ENCODE data around the gene LRBA.
"Not testable (repeated sequence)": the region's sequence is repeated elsewhere in the genome, so short reads cannot be mapped to it uniquely, and the experiment has no call there.

The LRBA gene

GRCh38 chr4:150567070-150567469 lies 448.0 kb downstream of the LRBA start:
- TF ChIP-seq, protein P1, sequence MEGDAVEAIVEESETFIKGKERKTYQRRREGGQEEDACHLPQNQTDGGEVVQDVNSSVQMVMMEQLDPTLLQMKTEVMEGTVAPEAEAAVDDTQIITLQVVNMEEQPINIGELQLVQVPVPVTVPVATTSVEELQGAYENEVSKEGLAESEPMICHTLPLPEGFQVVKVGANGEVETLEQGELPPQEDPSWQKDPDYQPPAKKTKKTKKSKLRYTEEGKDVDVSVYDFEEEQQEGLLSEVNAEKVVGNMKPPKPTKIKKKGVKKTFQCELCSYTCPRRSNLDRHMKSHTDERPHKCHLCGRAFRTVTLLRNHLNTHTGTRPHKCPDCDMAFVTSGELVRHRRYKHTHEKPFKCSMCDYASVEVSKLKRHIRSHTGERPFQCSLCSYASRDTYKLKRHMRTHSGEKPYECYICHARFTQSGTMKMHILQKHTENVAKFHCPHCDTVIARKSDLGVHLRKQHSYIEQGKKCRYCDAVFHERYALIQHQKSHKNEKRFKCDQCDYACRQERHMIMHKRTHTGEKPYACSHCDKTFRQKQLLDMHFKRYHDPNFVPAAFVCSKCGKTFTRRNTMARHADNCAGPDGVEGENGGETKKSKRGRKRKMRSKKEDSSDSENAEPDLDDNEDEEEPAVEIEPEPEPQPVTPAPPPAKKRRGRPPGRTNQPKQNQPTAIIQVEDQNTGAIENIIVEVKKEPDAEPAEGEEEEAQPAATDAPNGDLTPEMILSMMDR (IDR thresholded peaks at IDR 0.05; ENCODE audit: extremely low read depth, insufficient read depth, missing control alignments), result no peak
- in situ Hi-C loops (cut with MboI; ENCODE audit: low pct_unique_long_range_greater_than_20kb, low sequenced_read_pairs, unreplicated experiment), result no loop called here
- no peak for DNase-seq (ENCODE audit: low spot score)

DNA sequence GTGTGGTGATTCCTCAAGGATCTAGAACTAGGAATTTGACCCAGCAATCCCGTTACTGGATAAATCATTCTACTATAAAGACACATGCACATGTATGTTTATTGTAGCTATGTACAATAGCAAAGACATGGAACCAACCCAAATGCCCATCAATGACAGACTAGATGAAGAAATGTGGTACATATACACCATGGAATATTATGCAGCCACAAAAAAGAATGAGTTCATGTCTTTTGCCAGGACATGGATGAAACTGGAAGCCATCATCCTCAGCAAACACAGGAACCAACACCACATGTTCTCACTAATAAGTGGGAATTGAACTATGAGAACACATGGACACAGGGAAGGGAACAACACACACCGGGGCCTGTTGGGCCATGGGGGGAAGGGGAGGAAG lies 450.1 kb downstream of the LRBA start:
- DNase-seq (ENCODE audit: low spot score); in situ Hi-C loops (cut with MboI; ENCODE audit: low pct_unique_long_range_greater_than_20kb, low sequenced_read_pairs, unreplicated experiment): not testable (repeated sequence)

GRCh38 chr4:150562751-150563150 lies 452.3 kb downstream of the LRBA start:
- in situ Hi-C loops (cut with MboI; ENCODE audit: low pct_unique_long_range_greater_than_20kb, low sequenced_read_pairs, unreplicated experiment), result no loop called here
- DNase-seq (ENCODE audit: low spot score), result no peak
- TF ChIP-seq, protein P1 (IDR thresholded peaks at IDR 0.05; ENCODE audit: extremely low read depth, insufficient read depth, missing control alignments), result no peak

- in situ Hi-C loops (cut with MboI; ENCODE audit: low pct_unique_long_range_greater_than_20kb, low sequenced_read_pairs, unreplicated experiment), result no loop called here
- no peak for DNase-seq (ENCODE audit: low spot score)
- TF ChIP-seq, protein P1 (IDR thresholded peaks at IDR 0.05; ENCODE audit: extremely low read depth, insufficient read depth, missing control alignments), result no peak
These were observed 452.8 kb downstream of the LRBA start for GRCh38 chr4:150562250-150562649.

GRCh38 chr4:150561143-150561737 lies 453.8 kb downstream of the LRBA start:
- in situ Hi-C loops (cut with MboI; ENCODE audit: low pct_unique_long_range_greater_than_20kb, low sequenced_read_pairs, unreplicated experiment), result no loop called here
- TF ChIP-seq, protein P1 (IDR thresholded peaks at IDR 0.05; ENCODE audit: extremely low read depth, insufficient read depth, missing control alignments), result no peak
- DNase-seq (ENCODE audit: low spot score), result no peak

GRCh38 chr4:150557811-150558210 lies 457.3 kb downstream of the LRBA start:
- in situ Hi-C loops (cut with MboI; ENCODE audit: low pct_unique_long_range_greater_than_20kb, low sequenced_read_pairs, unreplicated experiment); DNase-seq (ENCODE audit: low spot score): not testable (repeated sequence)

GRCh38 chr4:150547154-150547838 lies 467.8 kb downstream of the LRBA start:
- DNase-seq (ENCODE audit: low spot score), result no peak
- in situ Hi-C loops (cut with MboI; ENCODE audit: low pct_unique_long_range_greater_than_20kb, low sequenced_read_pairs, unreplicated experiment), result no loop called here

More at GRCh38 chr4:150547154-150547838, 467.8 kb downstream of the LRBA start:
- TF ChIP-seq, protein P1 (IDR thresholded peaks at IDR 0.05; ENCODE audit: extremely low read depth, insufficient read depth, missing control alignments), result no peak

Measured in GM13977 (cell line).